ENCODE data around the gene KCNB1. TPM values are rescaled to one million over a fixed set of nuclear protein-coding genes. Genes with fewer than 3 reads are reported as not detected.

KCNB1 gene
- total RNA-seq, 1 experiment from 2014 or later = 0.68 TPM

- no peak overlapping the region for H3T11ph ChIP-seq (ENCODE audit: low read length)
- H3K27ac Mint-ChIP-seq = no peak overlapping the region
- no peak overlapping the region for H3K4ac ChIP-seq (ENCODE audit: low read depth, low read length)
- no CpG with 5 or more reads among the region's 6 CpGs for WGBS (ENCODE audit: extremely low coverage, insufficient read length, low lambda C conversion rate)
- H3K23me2 ChIP-seq (ENCODE audit: insufficient read length, low read depth, low read length, poor library complexity, severe bottlenecking) = no peaks in the 10 kb centered on the region
- H2AK5ac ChIP-seq (ENCODE audit: insufficient read length, low read length) = no peak overlapping the region
- no peak for TF ChIP-seq CTCF (conservative IDR thresholded peaks at IDR 0.05)
- no peaks in the 10 kb centered on the region for H3K27me3 ChIP-seq (ENCODE audit: insufficient read depth, low read length)
- H3K4me1 ChIP-seq (ENCODE audit: insufficient read depth, low read length) = no peaks in the 10 kb centered on the region
- H3K4me2 ChIP-seq (ENCODE audit: insufficient read depth, insufficient read length, low read length) = no peak overlapping the region
- H4K5ac ChIP-seq (ENCODE audit: insufficient read length, low read depth, low read length) = no peak overlapping the region
- no peak overlapping the region for H3K14ac ChIP-seq (ENCODE audit: insufficient read depth, low read length)
- no peaks in the 10 kb centered on the region for H3K9me3 ChIP-seq (ENCODE audit: control insufficient read depth, low read depth, low read length)
- no peaks in the 10 kb centered on the region for H4K20me1 ChIP-seq (ENCODE audit: control insufficient read depth, insufficient read depth, insufficient read length)
- H3K23ac ChIP-seq (ENCODE audit: insufficient read length, low read depth, low read length) = no peak overlapping the region
- no peak overlapping the region for H2BK20ac ChIP-seq (ENCODE audit: low read depth, low read length, poor library complexity, severe bottlenecking)
- no peak overlapping the region for H2AFZ ChIP-seq (ENCODE audit: low read length)
- H2BK5ac ChIP-seq (ENCODE audit: insufficient read length, low read length) = no peak overlapping the region
- no peaks in the 10 kb centered on the region for H3K79me2 ChIP-seq (ENCODE audit: insufficient read depth, low read length)
- no peak overlapping the region for H3K56ac ChIP-seq (ENCODE audit: insufficient read length, low read depth, low read length)
- no peak overlapping the region for H4K8ac ChIP-seq (replicated peaks; ENCODE audit: insufficient read length, low read depth, low read length)
- no peaks in the 10 kb centered on the region for H3K79me1 ChIP-seq (ENCODE audit: insufficient read depth, low read depth, low read length, poor library complexity, severe bottlenecking)
- no peak overlapping the region for H3K27ac ChIP-seq (ENCODE audit: insufficient read length, low read depth, low read length)
- H3K27me3 Mint-ChIP-seq (ENCODE audit: low read depth) = peaks cover 19% of the 10 kb centered on the region
- no peaks in the 10 kb centered on the region for H3K9me3 Mint-ChIP-seq
- no peaks in the 10 kb centered on the region for H3K36me3 Mint-ChIP-seq (ENCODE audit: insufficient read depth in 1 of 3, low read depth in 3 of 3)
- H2BK120ac ChIP-seq (ENCODE audit: low read depth, low read length, poor library complexity, severe bottlenecking) = no peak overlapping the region
- H3K18ac ChIP-seq (ENCODE audit: insufficient read length, low read depth, low read length) = no peak overlapping the region
- H3K4me3 Mint-ChIP-seq = no peak overlapping the region
- H2BK15ac ChIP-seq (ENCODE audit: low read depth, low read length) = no peak overlapping the region
- H2BK12ac ChIP-seq (ENCODE audit: insufficient read length, low read depth, low read length) = no peak overlapping the region
- no peak overlapping the region for H3K9ac ChIP-seq (ENCODE audit: extremely low read depth, insufficient read length, low read length)
- no peak for DNase-seq
- H3K4me1 Mint-ChIP-seq = peaks cover 0 to 16% of the 10 kb centered on the region in 2 experiments; a peak in 3 of 4 replicates
- H4K91ac ChIP-seq (ENCODE audit: insufficient read length, low read depth, low read length) = no peak overlapping the region
Measured at GRCh38 chr20:49470922-49471321, 11.5 kb downstream of the KCNB1 start.

Data from H9 (cell line).